SK-N-SH treated with all-trans-retinoic acid at 6 μM for 48 hours (cell line): ENCODE measurements around the gene CPA1.
A peak's percentile ranks its signal among the peaks of the same experiment; 100 is the strongest.

Experiments
- ATAC-seq: fragments of 200-7000 bp; cut with Tn5 transposase; 3 replicates; pipeline ENCODE4 v1.9.1; 2020; ENCODE audit warnings: mild to moderate bottlenecking, moderate library complexity
- ARNTL ChIP-seq: fragments of 450-650 bp; formaldehyde crosslinking; IDR thresholded peaks from 2 replicates; pipeline ENCODE4 v1.5.0; 2020; ENCODE audit warnings: low read depth, mild to moderate bottlenecking, moderate library complexity, borderline replicate concordance
- BACH2 ChIP-seq: fragments of 250-450 bp; sonication (Bioruptor Pico); IDR thresholded peaks from 2 replicates; pipeline ENCODE4 v1.9.0; 2021; ENCODE audit warnings: mild to moderate bottlenecking, borderline replicate concordance
- CSRNP3 ChIP-seq: fragments of 250-450 bp; sonication (Bioruptor Pico); IDR thresholded peaks from 2 replicates; pipeline ENCODE4 v1.5.1; 2021; ENCODE audit warnings: mild to moderate bottlenecking, moderate library complexity
- ESRRG ChIP-seq: fragments of 250-450 bp; sonication (Bioruptor Pico); IDR thresholded peaks from 2 replicates; pipeline ENCODE4 v1.6.1; 2021; ENCODE audit warnings: mild to moderate bottlenecking
- GLIS3 ChIP-seq: fragments of 250-450 bp; sonication (Bioruptor Pico); IDR thresholded peaks from 2 replicates; pipeline ENCODE4 v1.5.0; 2020; ENCODE audit warnings: mild to moderate bottlenecking, moderate library complexity
- ISL1 ChIP-seq: fragments of 250-450 bp; sonication (Bioruptor Pico); IDR thresholded peaks from 2 replicates; pipeline ENCODE4 v2.1.2; 2022; ENCODE audit warnings: mild to moderate bottlenecking, moderate library complexity
- OSR1 ChIP-seq: fragments of 250-450 bp; sonication (Bioruptor Pico); IDR thresholded peaks from 2 replicates; pipeline ENCODE4 v1.8.0; 2022; ENCODE audit warnings: moderate library complexity, mild to moderate bottlenecking, inconsistent platforms
- POU6F1 ChIP-seq: fragments of 250-450 bp; sonication (Bioruptor Pico); IDR thresholded peaks from 2 replicates; pipeline ENCODE4 v1.8.0; 2021; ENCODE audit warnings: low read depth, mild to moderate bottlenecking, moderate library complexity, borderline replicate concordance
- PPARA ChIP-seq: fragments of 250-450 bp; sonication (Bioruptor Pico); IDR thresholded peaks from 2 replicates; pipeline ENCODE4 v1.5.0; 2020; ENCODE audit warnings: mild to moderate bottlenecking, borderline replicate concordance
- RARB ChIP-seq: fragments of 250-450 bp; sonication (Bioruptor Pico); IDR thresholded peaks from 2 replicates; pipeline ENCODE4 v1.8.0; 2021; ENCODE audit warnings: mild to moderate bottlenecking, moderate library complexity
- SNAI2 ChIP-seq: fragments of 250-450 bp; sonication (Bioruptor Pico); IDR thresholded peaks from 2 replicates; pipeline ENCODE4 v1.5.0; 2020; ENCODE audit warnings: mild to moderate bottlenecking, moderate library complexity
- TCF4 ChIP-seq: fragments of 250-450 bp; sonication (Bioruptor Pico); IDR thresholded peaks from 2 replicates; pipeline ENCODE4 v1.8.0; 2021; ENCODE audit warnings: mild to moderate bottlenecking, moderate library complexity, borderline replicate concordance
- TOX ChIP-seq: fragments of 250-450 bp; sonication (Bioruptor Pico); IDR thresholded peaks from 2 replicates; pipeline ENCODE4 v1.8.0; 2021; ENCODE audit warnings: mild to moderate bottlenecking, moderate library complexity, borderline replicate concordance
- TSHZ2 ChIP-seq: fragments of 250-450 bp; sonication (Bioruptor Pico); IDR thresholded peaks from 2 replicates; pipeline ENCODE4 v1.5.0; 2020; ENCODE audit warnings: mild to moderate bottlenecking, moderate library complexity
- ZC3H10 ChIP-seq: fragments of 250-450 bp; sonication (Bioruptor Pico); IDR thresholded peaks from 2 replicates; pipeline ENCODE4 v1.5.1; 2021; ENCODE audit warnings: mild to moderate bottlenecking, moderate library complexity
- ZFP3 ChIP-seq: fragments of 250-450 bp; sonication (Bioruptor Pico); IDR thresholded peaks from 2 replicates; pipeline ENCODE4 v1.5.0; 2020; ENCODE audit warnings: mild to moderate bottlenecking, moderate library complexity
- ZFP30 ChIP-seq: fragments of 450-650 bp; formaldehyde crosslinking; IDR thresholded peaks from 2 replicates; pipeline ENCODE4 v1.5.0; 2022; ENCODE audit warnings: mild to moderate bottlenecking, moderate library complexity
- ZNF565 ChIP-seq: fragments of 450-650 bp; formaldehyde crosslinking; conservative IDR thresholded peaks from 2 replicates; pipeline ENCODE4 v1.5.0; 2020; ENCODE audit warnings: low read depth, mild to moderate bottlenecking, moderate library complexity
- ZNF70 ChIP-seq: fragments of 450-650 bp; formaldehyde crosslinking; IDR thresholded peaks from 2 replicates; pipeline ENCODE4 v1.5.0; 2020; ENCODE audit warnings: mild to moderate bottlenecking, moderate library complexity

The CPA1 gene

GRCh38 chr7:130409067-130409711, 28.9 kb downstream of the CPA1 start:
- peak; percentile 88 for ATAC-seq
- TF ChIP-seq ZNF565 (CRISPR knock-in tag) (no peak), ISL1 (CRISPR knock-in tag) (peak; percentile 83), GLIS3 (CRISPR knock-in tag) (peak; percentile 27; the same call in 1 of the 2 replicates), ZC3H10 (0 out of 2 replicates have a peak, but pooled peaks have one; percentile 14), ESRRG (CRISPR knock-in tag) (no peak), ZFP30 (CRISPR knock-in tag) (no peak), ZFP3 (no peak), TSHZ2 (CRISPR knock-in tag) (peak; percentile 46; the same call in 1 of the 2 replicates), SNAI2 (CRISPR knock-in tag) (no peak), BACH2 (no peak)

GRCh38 chr7:130409712-130410072, 29.4 kb downstream of the CPA1 start:
- peak; percentile 81 for ATAC-seq
- TF ChIP-seq CSRNP3 = no peak
- TF ChIP-seq ZFP3 = 0 out of 2 replicates have a peak, but pooled peaks have one; percentile 8

GRCh38 chr7:130410868-130411541, 30.7 kb downstream of the CPA1 start:
- TF ChIP-seq SNAI2 (CRISPR knock-in tag) = no peak
- TF ChIP-seq TOX (CRISPR knock-in tag) = no peak
- no peak for TF ChIP-seq GLIS3 (CRISPR knock-in tag)
- TF ChIP-seq ESRRG (CRISPR knock-in tag) = no peak
- no peak for TF ChIP-seq ZNF70 (CRISPR knock-in tag)
- no peak for TF ChIP-seq BACH2
- TF ChIP-seq TSHZ2 (CRISPR knock-in tag) = no peak
- TF ChIP-seq TCF4 (CRISPR knock-in tag) = no peak
- no peak for TF ChIP-seq PPARA (CRISPR knock-in tag)
- no peak for TF ChIP-seq ZFP30 (CRISPR knock-in tag)
- TF ChIP-seq ISL1 (CRISPR knock-in tag) = no peak; the same call in 1 of the 2 replicates
- TF ChIP-seq POU6F1 (CRISPR knock-in tag) = no peak
- TF ChIP-seq RARB = no peak
- no peak for TF ChIP-seq OSR1 (CRISPR knock-in tag)
- no peak for TF ChIP-seq ARNTL (CRISPR knock-in tag)
- TF ChIP-seq, all 23 proteins: peak for 0
- ATAC-seq = no peak
